Liver (tissue), 3 donors: Measurements from ENCODE around the gene ABCC11.

Experiments
- ATF3 ChIP-seq: IDR thresholded peaks from 2 replicates; pipeline ENCODE4 v1.6.1; 2016; ENCODE audit warnings: antibody characterized with exemption
- EGR1 ChIP-seq, 2 donors: IDR thresholded peaks; 2 replicates each; pipeline ENCODE4 v1.6.1; 2016 to 2018; ENCODE audit warnings: antibody characterized with exemption in 2 of 2, low read depth in 2 of 2
- GABPA ChIP-seq, 2 donors: IDR thresholded peaks in 1 of 2; conservative IDR thresholded peaks in 1 of 2; 2 replicates each; pipeline ENCODE4 v1.6.1; 2016; ENCODE audit warnings: antibody characterized with exemption in 2 of 2, mild to moderate bottlenecking in 1 of 2, moderate library complexity in 1 of 2
- HNF4A ChIP-seq, 2 donors: conservative IDR thresholded peaks; 2 replicates each; pipeline ENCODE4 v1.6.1; 2016; ENCODE audit warnings: antibody characterized with exemption in 2 of 2, mild to moderate bottlenecking in 2 of 2
- MAX ChIP-seq: IDR thresholded peaks from 2 replicates; pipeline ENCODE4 v1.6.1; 2016; ENCODE audit warnings: antibody characterized with exemption
- RAD21 ChIP-seq, 2 donors: IDR thresholded peaks; 2 replicates each; pipeline ENCODE4 v1.6.1; 2016; ENCODE audit warnings: antibody characterized with exemption in 2 of 2, mild to moderate bottlenecking in 2 of 2
- RXRA ChIP-seq, 2 donors: IDR thresholded peaks; 2 replicates each; pipeline ENCODE4 v1.6.1; 2017 to 2018; ENCODE audit warnings: antibody characterized with exemption in 2 of 2, mild to moderate bottlenecking in 1 of 2
- SP1 ChIP-seq: IDR thresholded peaks from 2 replicates; pipeline ENCODE4 v1.6.1; 2018; ENCODE audit warnings: antibody characterized with exemption, mild to moderate bottlenecking
- TAF1 ChIP-seq: conservative IDR thresholded peaks from 2 replicates; pipeline ENCODE4 v1.6.1; 2016; ENCODE audit warnings: antibody characterized with exemption, mild to moderate bottlenecking
- YY1 ChIP-seq: IDR thresholded peaks from 2 replicates; pipeline ENCODE4 v1.6.1; 2016; ENCODE audit warnings: antibody characterized with exemption, mild to moderate bottlenecking
- ZBTB33 ChIP-seq: IDR thresholded peaks from 2 replicates; pipeline ENCODE4 v1.6.1; 2016; ENCODE audit warnings: antibody characterized with exemption
- TF ChIP-seq, protein P1 (sequence below): fragments of 150-350 bp; IDR thresholded peaks from 2 replicates; pipeline ENCODE4 v1.5.1; 2017; ENCODE audit warnings: improper control_type of control experiment, low read depth, low read length; ENCODE audit not compliant: missing input control
- TF ChIP-seq, protein P2 (sequence below): IDR thresholded peaks from 2 replicates; pipeline ENCODE4 v1.6.1; 2016; ENCODE audit warnings: antibody characterized with exemption, mild to moderate bottlenecking
- donor health status: healthy.
- donor health status: healthy.

DNA sequence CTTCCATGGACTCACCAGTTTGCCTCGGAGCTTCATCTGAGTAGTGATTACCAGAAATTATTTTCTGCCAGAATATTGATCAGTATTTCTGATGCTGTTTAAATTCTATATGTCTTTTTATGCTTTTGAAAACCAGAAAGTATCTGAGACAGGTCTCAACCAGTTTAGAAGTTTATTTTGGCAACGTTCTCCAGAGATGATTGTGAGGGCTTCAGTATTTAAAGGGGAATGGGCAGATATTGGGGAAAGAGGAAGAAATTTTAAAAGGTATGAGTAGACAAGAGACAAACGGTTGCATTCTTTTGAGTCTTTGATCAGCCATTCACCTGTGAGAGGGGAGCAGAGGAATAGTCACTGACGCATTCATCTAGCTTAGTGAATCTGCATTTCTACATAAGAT lies 44.4 kb upstream of the ABCC11 start:
- TF ChIP-seq, protein P1, sequence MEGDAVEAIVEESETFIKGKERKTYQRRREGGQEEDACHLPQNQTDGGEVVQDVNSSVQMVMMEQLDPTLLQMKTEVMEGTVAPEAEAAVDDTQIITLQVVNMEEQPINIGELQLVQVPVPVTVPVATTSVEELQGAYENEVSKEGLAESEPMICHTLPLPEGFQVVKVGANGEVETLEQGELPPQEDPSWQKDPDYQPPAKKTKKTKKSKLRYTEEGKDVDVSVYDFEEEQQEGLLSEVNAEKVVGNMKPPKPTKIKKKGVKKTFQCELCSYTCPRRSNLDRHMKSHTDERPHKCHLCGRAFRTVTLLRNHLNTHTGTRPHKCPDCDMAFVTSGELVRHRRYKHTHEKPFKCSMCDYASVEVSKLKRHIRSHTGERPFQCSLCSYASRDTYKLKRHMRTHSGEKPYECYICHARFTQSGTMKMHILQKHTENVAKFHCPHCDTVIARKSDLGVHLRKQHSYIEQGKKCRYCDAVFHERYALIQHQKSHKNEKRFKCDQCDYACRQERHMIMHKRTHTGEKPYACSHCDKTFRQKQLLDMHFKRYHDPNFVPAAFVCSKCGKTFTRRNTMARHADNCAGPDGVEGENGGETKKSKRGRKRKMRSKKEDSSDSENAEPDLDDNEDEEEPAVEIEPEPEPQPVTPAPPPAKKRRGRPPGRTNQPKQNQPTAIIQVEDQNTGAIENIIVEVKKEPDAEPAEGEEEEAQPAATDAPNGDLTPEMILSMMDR, result no peak
- TF ChIP-seq EGR1 (IDR thresholded peaks at IDR 0.05; ENCODE audit: low read depth in 2 of 2) (no peak), SP1 (no peak), TAF1 (no peak), MAX (no peak), ATF3 (no peak), YY1 (no peak), ZBTB33 (no peak), RAD21 (IDR thresholded peaks at IDR 0.05) (no peak), RXRA (IDR thresholded peaks at IDR 0.05) (no peak), GABPA (IDR thresholded peaks at IDR 0.05 in 1 of 2, conservative IDR thresholded peaks at IDR 0.05 in 1 of 2) (no peak), HNF4A (conservative IDR thresholded peaks at IDR 0.05) (no peak)
- TF ChIP-seq, protein P2, sequence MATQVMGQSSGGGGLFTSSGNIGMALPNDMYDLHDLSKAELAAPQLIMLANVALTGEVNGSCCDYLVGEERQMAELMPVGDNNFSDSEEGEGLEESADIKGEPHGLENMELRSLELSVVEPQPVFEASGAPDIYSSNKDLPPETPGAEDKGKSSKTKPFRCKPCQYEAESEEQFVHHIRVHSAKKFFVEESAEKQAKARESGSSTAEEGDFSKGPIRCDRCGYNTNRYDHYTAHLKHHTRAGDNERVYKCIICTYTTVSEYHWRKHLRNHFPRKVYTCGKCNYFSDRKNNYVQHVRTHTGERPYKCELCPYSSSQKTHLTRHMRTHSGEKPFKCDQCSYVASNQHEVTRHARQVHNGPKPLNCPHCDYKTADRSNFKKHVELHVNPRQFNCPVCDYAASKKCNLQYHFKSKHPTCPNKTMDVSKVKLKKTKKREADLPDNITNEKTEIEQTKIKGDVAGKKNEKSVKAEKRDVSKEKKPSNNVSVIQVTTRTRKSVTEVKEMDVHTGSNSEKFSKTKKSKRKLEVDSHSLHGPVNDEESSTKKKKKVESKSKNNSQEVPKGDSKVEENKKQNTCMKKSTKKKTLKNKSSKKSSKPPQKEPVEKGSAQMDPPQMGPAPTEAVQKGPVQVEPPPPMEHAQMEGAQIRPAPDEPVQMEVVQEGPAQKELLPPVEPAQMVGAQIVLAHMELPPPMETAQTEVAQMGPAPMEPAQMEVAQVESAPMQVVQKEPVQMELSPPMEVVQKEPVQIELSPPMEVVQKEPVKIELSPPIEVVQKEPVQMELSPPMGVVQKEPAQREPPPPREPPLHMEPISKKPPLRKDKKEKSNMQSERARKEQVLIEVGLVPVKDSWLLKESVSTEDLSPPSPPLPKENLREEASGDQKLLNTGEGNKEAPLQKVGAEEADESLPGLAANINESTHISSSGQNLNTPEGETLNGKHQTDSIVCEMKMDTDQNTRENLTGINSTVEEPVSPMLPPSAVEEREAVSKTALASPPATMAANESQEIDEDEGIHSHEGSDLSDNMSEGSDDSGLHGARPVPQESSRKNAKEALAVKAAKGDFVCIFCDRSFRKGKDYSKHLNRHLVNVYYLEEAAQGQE, result no peak
